Neural progenitor cell (in vitro differentiated cells): Measurements from ENCODE around the gene ZNF350. TPM values are rescaled to one million over a fixed set of nuclear protein-coding genes. Genes with fewer than 3 reads are reported as not detected.

Experiments
- DNase-seq: peaks from one replicate; pipeline ENCODE4 v3.0.0-alpha.2; 2016; ENCODE audit warnings: low spot score
- H2AFZ ChIP-seq: fragments of 200-600 bp; sonication (generic); replicated peaks from 2 replicates; pipeline ENCODE4 v1.6.1; 2016; ENCODE audit warnings: antibody characterized with exemption
- H3F3A ChIP-seq: fragments of 200-600 bp; sonication (generic); 2 replicates; pipeline ENCODE4 v1.6.1; 2016; ENCODE audit warnings: antibody characterized with exemption, low read depth
- H3K27ac ChIP-seq: fragments of 200-600 bp; sonication (generic); 2 replicates; pipeline ENCODE4 v1.5.1; 2016; ENCODE audit warnings: mild to moderate bottlenecking
- H3K27me3 ChIP-seq: fragments of 200-600 bp; sonication (generic); 2 replicates; pipeline ENCODE4 v1.6.1; 2016; ENCODE audit warnings: mild to moderate bottlenecking, moderate library complexity
- H3K36me3 ChIP-seq: fragments of 200-600 bp; sonication (generic); 2 replicates; pipeline ENCODE4 v1.5.1; 2016
- H3K4me1 ChIP-seq: fragments of 200-600 bp; sonication (generic); 2 replicates; pipeline ENCODE4 v1.6.1; 2016; ENCODE audit warnings: mixed run types
- H3K4me2 ChIP-seq: fragments of 200-600 bp; sonication (generic); 2 replicates; pipeline ENCODE4 v1.6.1; 2016
- H3K4me3 ChIP-seq: fragments of 200-600 bp; sonication (generic); 2 replicates; pipeline ENCODE4 v1.5.1; 2016
- H3K79me2 ChIP-seq: fragments of 200-600 bp; sonication (generic); 2 replicates; pipeline ENCODE4 v1.6.1; 2016; ENCODE audit warnings: low read depth
- H3K9ac ChIP-seq: fragments of 200-600 bp; sonication (generic); 2 replicates; pipeline ENCODE4 v1.6.1; 2016
- H3K9me3 ChIP-seq: fragments of 200-600 bp; sonication (generic); 2 replicates; pipeline ENCODE4 v1.5.1; 2016; ENCODE audit warnings: low read depth
- H4K20me1 ChIP-seq: fragments of 200-600 bp; sonication (generic); 2 replicates; pipeline ENCODE4 v1.6.1; 2016; ENCODE audit warnings: low read depth
- H3K27ac Mint-ChIP-seq: 3 replicates; pipeline ENCODE4 v1.8.0; 2021; ENCODE audit warnings: mixed read lengths
- H3K27me3 Mint-ChIP-seq: 2 replicates; pipeline ENCODE4 v1.8.0; 2022; ENCODE audit warnings: low read depth, mild to moderate bottlenecking, inconsistent platforms, moderate library complexity, mixed read lengths; ENCODE audit not compliant: insufficient read depth
- H3K36me3 Mint-ChIP-seq: 3 replicates; pipeline ENCODE4 v1.8.0; 2021; ENCODE audit warnings: mixed read lengths
- H3K4me1 Mint-ChIP-seq: 3 replicates; pipeline ENCODE4 v1.8.0; 2021; ENCODE audit warnings: mixed read lengths
- H3K4me3 Mint-ChIP-seq: 3 replicates; pipeline ENCODE4 v1.8.0; 2021; ENCODE audit warnings: mild to moderate bottlenecking, moderate library complexity, mixed read lengths
- H3K9me3 Mint-ChIP-seq: 3 replicates; pipeline ENCODE4 v1.8.0; 2020; ENCODE audit warnings: mixed read lengths
- CTCF ChIP-seq: fragments of 200-600 bp; sonication (generic); IDR thresholded peaks from 2 replicates; pipeline ENCODE4 v1.5.1; 2017; ENCODE audit warnings: antibody characterized with exemption, mild to moderate bottlenecking
- EZH2 ChIP-seq: fragments of 200-600 bp; sonication (generic); IDR thresholded peaks from 2 replicates; pipeline ENCODE4 v1.6.1; 2017; ENCODE audit warnings: antibody characterized with exemption, mild to moderate bottlenecking, moderate library complexity
- EZH2phosphoT487 ChIP-seq: fragments of 200-600 bp; sonication (generic); IDR thresholded peaks from 2 replicates; pipeline ENCODE4 v1.6.1; 2017; ENCODE audit warnings: antibody characterized with exemption
- total RNA-seq: library from RNA; depleted of rRNA; stranded (reverse); fragments of >200 nt; gene quantifications from 2 replicates; pipeline ENCODE4 v1.2.3, GENCODE V29; 2015; ENCODE audit warnings: low replicate concordance

Gene ZNF350
- total RNA-seq, 1 donor from 2014 or later = 7.3 TPM

- Histone ChIP-seq H3K9me3 (peaks cover 10% of the 10 kb centered on the region), H2AFZ (peak overlapping the region; percentile 100), H3K27me3 (no peaks in the 10 kb centered on the region), H3K79me2 (peaks cover 30% of the 10 kb centered on the region), H3K4me2 (peak overlapping the region; percentile 76), H3K4me3 (peak overlapping the region; percentile 96), H3K27ac (no peak overlapping the region), H4K20me1 (no peaks in the 10 kb centered on the region), H3F3A (no peaks in the 10 kb centered on the region), H3K4me1 (no peaks in the 10 kb centered on the region), H3K9ac (peak overlapping the region; percentile 79), H3K36me3 (peaks cover 18% of the 10 kb centered on the region)
- H3K36me3 Mint-ChIP-seq = peaks cover 46% of the 10 kb centered on the region
- H3K9me3 Mint-ChIP-seq = peaks cover 54% of the 10 kb centered on the region
- H3K27ac Mint-ChIP-seq = peak overlapping the region; percentile 95
- H3K4me1 Mint-ChIP-seq = peaks cover 10% of the 10 kb centered on the region
- peak overlapping the region; percentile 99 for H3K4me3 Mint-ChIP-seq
- TF ChIP-seq CTCF (no peak), EZH2 (no peak), EZH2phosphoT487 (no peak)
- no peak for DNase-seq
- H3K27me3 Mint-ChIP-seq = peaks cover 5% of the 10 kb centered on the region
These were observed 58.8 kb downstream of the ZNF350 start for GRCh38 chr19:51927859-51928258.

- Histone ChIP-seq H3K27ac (peak within 1 kb of the TSS; percentile 68), H4K20me1 (no peaks in the 10 kb centered on the region), H3K36me3 (peaks cover 18% of the 10 kb centered on the region), H3K4me1 (no peaks in the 10 kb centered on the region), H2AFZ (peak within 1 kb of the TSS; percentile 100), H3K27me3 (no peaks in the 10 kb centered on the region), H3K79me2 (peaks cover 30% of the 10 kb centered on the region), H3K4me2 (peak within 1 kb of the TSS; percentile 76), H3F3A (no peaks in the 10 kb centered on the region), H3K9me3 (peaks cover 18% of the 10 kb centered on the region), H3K4me3 (peak within 1 kb of the TSS; percentile 96), H3K9ac (peak within 1 kb of the TSS; percentile 79)
- TF ChIP-seq EZH2 = peak; percentile 21
- TF ChIP-seq CTCF = peak; percentile 47
- TF ChIP-seq EZH2phosphoT487 = no peak
- Mint-ChIP-seq H3K36me3 (peaks cover 45% of the 10 kb centered on the region), H3K27me3 (peaks cover 5% of the 10 kb centered on the region), H3K4me3 (peak within 1 kb of the TSS; percentile 99), H3K27ac (peak within 1 kb of the TSS; percentile 95), H3K4me1 (peaks cover 10% of the 10 kb centered on the region), H3K9me3 (peaks cover 62% of the 10 kb centered on the region)
- peak; percentile 92 for DNase-seq
These were observed 59.6 kb downstream of the ZNF350 start, which contains the start of gene ZNF613 for GRCh38 chr19:51926784-51927741. ZNF613 (plus strand) TSS chr19:51927472; CDS start chr19:51936221, 8,749 bp downstream.

GRCh38 chr19:51926426-51926783 lies 60.2 kb downstream of the ZNF350 start:
- H3K9me3 Mint-ChIP-seq = peaks cover 63% of the 10 kb centered on the region
- TF ChIP-seq CTCF = no peak
- no peak for TF ChIP-seq EZH2
- TF ChIP-seq EZH2phosphoT487 = no peak
- H2AFZ ChIP-seq = peak overlapping the region; percentile 100

More at GRCh38 chr19:51926426-51926783, 60.2 kb downstream of the ZNF350 start:
- peaks cover 18% of the 10 kb centered on the region for H3K36me3 ChIP-seq
- H3K79me2 ChIP-seq = peaks cover 30% of the 10 kb centered on the region
- Mint-ChIP-seq H3K27me3 (peaks cover 5% of the 10 kb centered on the region), H3K27ac (peak overlapping the region; percentile 95), H3K36me3 (peaks cover 39% of the 10 kb centered on the region), H3K4me1 (peaks cover 10% of the 10 kb centered on the region), H3K4me3 (peak overlapping the region; percentile 99)
- no peaks in the 10 kb centered on the region for H3K4me1 ChIP-seq
- H3K27me3 ChIP-seq = no peaks in the 10 kb centered on the region
- H3K4me3 ChIP-seq = peak overlapping the region; percentile 96
- peaks cover 21% of the 10 kb centered on the region for H3K9me3 ChIP-seq
- H3K27ac ChIP-seq = no peak overlapping the region
- H3F3A ChIP-seq = no peaks in the 10 kb centered on the region
- no peak for DNase-seq
- H3K4me2 ChIP-seq = peak overlapping the region; percentile 76
- no peak overlapping the region for H3K9ac ChIP-seq
- H4K20me1 ChIP-seq = no peaks in the 10 kb centered on the region
